Measurements from ENCODE around the gene DNAH9. TPM values are rescaled to one million over a fixed set of nuclear protein-coding genes. Genes with fewer than 3 reads are reported as not detected.
A peak's percentile ranks its signal among the peaks of the same experiment; 100 is the strongest.

The DNAH9 gene
- total and polyA plus RNA-seq, 2 of the 8 experiments (the other 6 are each of a cell fraction or from before 2014, with no cell fraction given), result 0.21 to 0.86 TPM

DNA sequence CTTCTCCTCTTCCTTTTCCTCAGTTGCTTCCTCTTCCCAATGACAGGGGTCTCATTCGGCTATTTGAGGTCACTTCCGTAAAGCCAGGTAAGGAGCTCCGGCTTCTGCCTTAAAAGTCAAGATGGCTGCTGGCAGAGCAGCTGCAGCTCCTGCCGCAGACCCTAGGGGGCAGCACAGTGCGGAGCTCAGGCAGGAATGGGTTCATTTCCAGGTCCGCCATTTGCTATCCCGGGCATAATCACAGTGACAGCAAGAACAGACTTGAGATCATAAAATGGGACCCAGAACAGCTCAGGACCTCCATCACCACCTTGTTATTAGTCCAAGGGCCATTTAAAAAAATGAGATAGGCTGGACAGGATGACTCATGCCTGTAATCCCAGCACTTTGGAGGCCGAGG, 199.5 kb downstream of the DNAH9 start:
- Histone ChIP-seq H3K9me3 (ENCODE audit: insufficient read depth in 2 of 2, low read depth in 1 of 2, low read length in 1 of 2) (no peaks in the 10 kb centered on the region; a peak in 1 of 4 replicates), H3K36me3 (ENCODE audit: control insufficient read depth in 2 of 4, insufficient read depth in 4 of 4, low read length in 3 of 4) (no peaks in the 10 kb centered on the region), H4K91ac (replicated peaks; ENCODE audit: insufficient read length, low read length) (no peak overlapping the region), H2AFZ (ENCODE audit: low read length) (0 out of 2 replicates have a peak overlapping the region, but pooled peaks have one; percentile 42), H2BK5ac (ENCODE audit: low read depth, low read length) (no peak overlapping the region), H3K23ac (ENCODE audit: insufficient read length) (no peak overlapping the region), H3K4me3 (ENCODE audit: extremely low read depth in 1 of 4, insufficient read depth in 2 of 4, low read depth in 3 of 4, low read length in 4 of 4) (no peak overlapping the region), H3K9ac (replicated peaks in 1 of 4; ENCODE audit: extremely low read depth in 1 of 4, low read depth in 3 of 4, low read length in 3 of 4) (no peak overlapping the region), H3K79me2 (ENCODE audit: control insufficient read depth in 1 of 2, insufficient read depth in 2 of 2, low read length in 2 of 2) (no peaks in the 10 kb centered on the region), H3K4me1 (replicated peaks in 1 of 4; ENCODE audit: control insufficient read depth in 3 of 4, insufficient read depth in 4 of 4, low read length in 3 of 4) (no peaks in the 10 kb centered on the region), H3K56ac (replicated peaks; ENCODE audit: insufficient read length, low read depth, low read length) (no peak overlapping the region), H3K79me1 (ENCODE audit: low read depth, low read length) (no peaks in the 10 kb centered on the region), H2BK12ac (ENCODE audit: low read depth, low read length) (no peak overlapping the region), H3K23me2 (ENCODE audit: low read depth, low read length) (no peaks in the 10 kb centered on the region), H2BK20ac (ENCODE audit: low read length) (no peak overlapping the region), H3K4ac (replicated peaks; ENCODE audit: insufficient read length, low read depth, low read length) (no peak overlapping the region), H4K20me1 (replicated peaks in 1 of 2; ENCODE audit: control insufficient read depth in 1 of 2, insufficient read depth in 2 of 2, low read length in 2 of 2) (no peaks in the 10 kb centered on the region), H4K5ac (ENCODE audit: insufficient read length, low read depth, low read length) (no peak overlapping the region), H2BK120ac (replicated peaks; ENCODE audit: low read depth, low read length) (no peak overlapping the region), H3K14ac (ENCODE audit: insufficient read length) (no peak overlapping the region), H3K4me2 (ENCODE audit: insufficient read depth in 1 of 2, low read depth in 2 of 2, low read length in 2 of 2) (no peak overlapping the region), H2AK5ac (ENCODE audit: low read depth, low read length) (no peak overlapping the region), H3K27ac (ENCODE audit: low read depth, low read length) (no peak overlapping the region), H2BK15ac (ENCODE audit: low read length) (no peak overlapping the region), H4K8ac (ENCODE audit: extremely low read depth, insufficient read depth, low read length) (no peak overlapping the region; the same call in 1 of the 2 replicates), H3K18ac (ENCODE audit: extremely low read depth, low read length) (no peak overlapping the region), H3K27me3 (replicated peaks in 1 of 4; ENCODE audit: control insufficient read depth in 3 of 4, extremely low read depth in 1 of 4, insufficient read depth in 3 of 4, low read length in 3 of 4) (no peaks in the 10 kb centered on the region)
- ChIA-PET POLR2A (ENCODE audit: partially characterized antibody) (no interaction called here), CTCF (ENCODE audit: partially characterized antibody) (interaction anchor here (0.5 to 2.5 kb wide), 13 partner anchors 10 to 1186 kb away, joined by 3 to 11 read pairs (median 3); no protein-coding TSS in a partner anchor)
- DNase-seq (ENCODE audit: low read depth in 1 of 2, low spot score in 2 of 2) (peak in 1 of 2 experiments; percentile 54), FAIRE-seq (no peak)
- TF ChIP-seq EP300 (IDR thresholded peaks at IDR 0.05; ENCODE audit: borderline replicate concordance in 1 of 2, low read depth in 2 of 2, low read length in 2 of 2), result no peak
- peak; percentile 11 to 48; a peak in 3 of 4 replicates for TF ChIP-seq RAD21 (IDR thresholded peaks at IDR 0.05 in 1 of 2, conservative IDR thresholded peaks at IDR 0.05 in 1 of 2; ENCODE audit: low read depth in 2 of 2, low read length in 2 of 2)
- TF ChIP-seq, protein P1, sequence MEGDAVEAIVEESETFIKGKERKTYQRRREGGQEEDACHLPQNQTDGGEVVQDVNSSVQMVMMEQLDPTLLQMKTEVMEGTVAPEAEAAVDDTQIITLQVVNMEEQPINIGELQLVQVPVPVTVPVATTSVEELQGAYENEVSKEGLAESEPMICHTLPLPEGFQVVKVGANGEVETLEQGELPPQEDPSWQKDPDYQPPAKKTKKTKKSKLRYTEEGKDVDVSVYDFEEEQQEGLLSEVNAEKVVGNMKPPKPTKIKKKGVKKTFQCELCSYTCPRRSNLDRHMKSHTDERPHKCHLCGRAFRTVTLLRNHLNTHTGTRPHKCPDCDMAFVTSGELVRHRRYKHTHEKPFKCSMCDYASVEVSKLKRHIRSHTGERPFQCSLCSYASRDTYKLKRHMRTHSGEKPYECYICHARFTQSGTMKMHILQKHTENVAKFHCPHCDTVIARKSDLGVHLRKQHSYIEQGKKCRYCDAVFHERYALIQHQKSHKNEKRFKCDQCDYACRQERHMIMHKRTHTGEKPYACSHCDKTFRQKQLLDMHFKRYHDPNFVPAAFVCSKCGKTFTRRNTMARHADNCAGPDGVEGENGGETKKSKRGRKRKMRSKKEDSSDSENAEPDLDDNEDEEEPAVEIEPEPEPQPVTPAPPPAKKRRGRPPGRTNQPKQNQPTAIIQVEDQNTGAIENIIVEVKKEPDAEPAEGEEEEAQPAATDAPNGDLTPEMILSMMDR (IDR thresholded peaks at IDR 0.05; ENCODE audit: control extremely low read depth in 1 of 3, insufficient read depth in 1 of 3, low read depth in 1 of 3, low read length in 3 of 3), result peak; percentile 40 to 72 (median 72)
- TF ChIP-seq YY1 (IDR thresholded peaks at IDR 0.05; ENCODE audit: low read depth, low read length), result peak; percentile 93
- 85% methylated on average over 8 of the region's 8 CpGs; no CpG with 5 or more reads in 1 of the 2 experiments for WGBS, 2 experiments (ENCODE audit: extremely low coverage in 1 of 2, insufficient coverage in 1 of 2, insufficient read length in 1 of 2, insufficient replicate concordance in 2 of 2, low coverage in 1 of 2, low lambda C conversion rate in 2 of 2, missing lambda C conversion rate in 1 of 2)

Data from H1 (cell line).